Body of pancreas (tissue), 4 donors: Measurements from ENCODE around the gene CIAO1. TPM values are rescaled to one million over a fixed set of nuclear protein-coding genes. Genes with fewer than 3 reads are reported as not detected.
A peak's percentile ranks its signal among the peaks of the same experiment; 100 is the strongest.

Experiments used
- ATAC-seq: fragments of 150-250 bp; one replicate; pipeline ENCODE4 v1.9.1; 2016
- DNase-seq, 4 donors: peaks; one replicate each; pipeline ENCODE4 v3.0.0-alpha.2; 2019
- H3K27ac ChIP-seq, 4 donors: fragments of 200-600 bp; sonication (generic); 1 replicate in 3 of 4; 2 replicates in 1 of 4; pipeline versions ENCODE4 v1.5.1 to v1.6.1; 2016 to 2019; ENCODE audit warnings: mild to moderate bottlenecking in 1 of 4, mixed read lengths in 1 of 4, moderate library complexity in 1 of 4
- H3K27me3 ChIP-seq, 2 donors: fragments of 200-600 bp; sonication (generic); one replicate each; pipeline ENCODE4 v1.6.0; 2016; ENCODE audit warnings: mild to moderate bottlenecking in 1 of 2
- H3K36me3 ChIP-seq, 2 donors: fragments of 200-600 bp; sonication (generic); replicated peaks in 1 of 2; 2 replicates each; pipeline ENCODE4 v1.5.1; 2016; ENCODE audit warnings: low read depth in 2 of 2; ENCODE audit not compliant: insufficient read depth in 1 of 2
- H3K4me1 ChIP-seq: fragments of 200-600 bp; sonication (generic); one replicate; pipeline ENCODE4 v1.6.0; 2016
- H3K4me3 ChIP-seq, 2 donors: fragments of 200-600 bp; sonication (generic); 1 replicate in 1 of 2; 2 replicates in 1 of 2; pipeline ENCODE4 v1.5.1; 2016 to 2019
- H3K9me3 ChIP-seq, 3 donors: fragments of 200-600 bp; sonication (generic); 1 replicate in 2 of 3; 2 replicates in 1 of 3; pipeline ENCODE4 v1.5.1; 2016
- POLR2A ChIP-seq, 3 donors: fragments of 450-650 bp; IDR thresholded peaks; one replicate each; pipeline ENCODE4 v1.6.1; 2016; ENCODE audit warnings: antibody characterized with exemption in 3 of 3, mild to moderate bottlenecking in 2 of 3
- WGBS, 2 donors: methylation state at CpG; one replicate each; pipeline ENCODE4 v1.1.5; 2017; 5-methylcytosine and 5-hydroxymethylcytosine counted together
- intact Hi-C: fragments of 100-400 bp; cut with DNase I; formaldehyde crosslinking; loops from one replicate; pipeline ENCODE4 v1.15.1; 2023
- total RNA-seq, 2 donors: library from RNA; depleted of rRNA; stranded (reverse); fragments of >200 nt; gene quantifications; one replicate each; pipeline ENCODE4 v1.1.0, GENCODE V29; 2016
- TF ChIP-seq, protein P1 (sequence below), 7 experiments: fragments of 450-650 bp in 4 of 7; fragments of 200-600 bp in 3 of 7; sonication (generic) in 3 of 7; IDR thresholded peaks; one replicate each; pipeline ENCODE4 v1.5.1; 2016 to 2019; ENCODE audit warnings: antibody characterized with exemption in 7 of 7

The CIAO1 gene
- total RNA-seq, 2 donors from 2014 or later: 58.1 to 92.0 TPM

DNA sequence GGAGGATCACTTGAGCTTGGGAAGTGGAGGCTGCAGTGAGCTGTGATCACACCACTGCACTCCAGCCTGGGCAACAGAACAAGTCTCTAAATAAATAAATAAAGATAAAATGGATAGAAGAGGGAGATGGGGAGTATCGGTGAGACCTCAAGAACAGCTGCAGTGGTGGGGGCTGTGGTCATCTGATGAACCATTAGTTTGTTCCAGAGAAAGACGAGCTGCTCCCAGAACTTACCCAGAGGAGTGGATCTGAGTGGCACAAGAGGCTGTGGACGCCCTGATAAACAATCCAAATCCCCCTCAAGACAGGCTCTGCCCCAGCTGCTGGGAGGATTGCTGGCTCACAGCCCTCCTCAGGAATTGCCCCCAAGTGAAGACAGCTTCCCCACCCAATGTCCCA, 26.9 kb upstream of the CIAO1 start:
- TF ChIP-seq, protein P1, sequence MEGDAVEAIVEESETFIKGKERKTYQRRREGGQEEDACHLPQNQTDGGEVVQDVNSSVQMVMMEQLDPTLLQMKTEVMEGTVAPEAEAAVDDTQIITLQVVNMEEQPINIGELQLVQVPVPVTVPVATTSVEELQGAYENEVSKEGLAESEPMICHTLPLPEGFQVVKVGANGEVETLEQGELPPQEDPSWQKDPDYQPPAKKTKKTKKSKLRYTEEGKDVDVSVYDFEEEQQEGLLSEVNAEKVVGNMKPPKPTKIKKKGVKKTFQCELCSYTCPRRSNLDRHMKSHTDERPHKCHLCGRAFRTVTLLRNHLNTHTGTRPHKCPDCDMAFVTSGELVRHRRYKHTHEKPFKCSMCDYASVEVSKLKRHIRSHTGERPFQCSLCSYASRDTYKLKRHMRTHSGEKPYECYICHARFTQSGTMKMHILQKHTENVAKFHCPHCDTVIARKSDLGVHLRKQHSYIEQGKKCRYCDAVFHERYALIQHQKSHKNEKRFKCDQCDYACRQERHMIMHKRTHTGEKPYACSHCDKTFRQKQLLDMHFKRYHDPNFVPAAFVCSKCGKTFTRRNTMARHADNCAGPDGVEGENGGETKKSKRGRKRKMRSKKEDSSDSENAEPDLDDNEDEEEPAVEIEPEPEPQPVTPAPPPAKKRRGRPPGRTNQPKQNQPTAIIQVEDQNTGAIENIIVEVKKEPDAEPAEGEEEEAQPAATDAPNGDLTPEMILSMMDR (IDR thresholded peaks at IDR 0.05): no peak
- no peak for TF ChIP-seq POLR2A (IDR thresholded peaks at IDR 0.05)
- Histone ChIP-seq H3K27ac (no peak overlapping the region), H3K9me3 (no peaks in the 10 kb centered on the region), H3K36me3 (no peaks in the 10 kb centered on the region), H3K27me3 (no peaks in the 10 kb centered on the region), H3K4me1 (no peaks in the 10 kb centered on the region), H3K4me3 (no peak overlapping the region)
- DNase-seq: no peak
- no peak for ATAC-seq
- WGBS, 2 donors: 79 to 85% methylated on average over 3 of the region's 3 CpGs
- intact Hi-C loops: no loop called here

DNA sequence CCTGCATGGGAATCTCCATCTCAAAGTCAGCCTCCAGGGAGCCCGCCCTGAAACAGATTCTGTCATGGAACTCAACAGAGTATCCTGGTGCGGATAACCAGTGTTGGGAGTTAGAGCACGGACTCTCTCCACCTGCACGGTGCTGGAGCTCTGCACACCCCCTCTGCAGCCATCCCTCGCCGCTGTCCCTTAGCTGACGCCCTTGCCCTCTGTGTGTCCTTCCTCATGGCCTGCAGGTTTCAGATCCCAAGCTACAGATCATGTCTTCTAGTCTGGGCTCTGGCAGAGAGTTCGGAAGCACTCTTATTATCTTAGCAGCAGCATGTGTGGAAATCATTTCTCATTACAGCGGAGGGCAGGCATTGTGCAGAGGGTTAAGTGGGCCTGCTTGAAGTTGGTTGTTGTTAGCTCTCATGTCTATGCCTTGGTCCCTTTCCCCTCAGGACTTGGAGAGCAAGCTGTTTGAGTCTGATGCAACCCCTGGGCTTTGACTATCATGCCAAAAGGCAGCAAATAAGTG, 26.2 kb upstream of the CIAO1 start:
- no peaks in the 10 kb centered on the region for H3K27me3 ChIP-seq
- no peaks in the 10 kb centered on the region for H3K9me3 ChIP-seq
- no peak overlapping the region for H3K27ac ChIP-seq
- H3K36me3 ChIP-seq: no peaks in the 10 kb centered on the region
- DNase-seq: no peak
- H3K4me3 ChIP-seq: no peak overlapping the region
- no peaks in the 10 kb centered on the region for H3K4me1 ChIP-seq
- ATAC-seq: no peak
- TF ChIP-seq POLR2A (IDR thresholded peaks at IDR 0.05): no peak
- TF ChIP-seq, protein P1 (IDR thresholded peaks at IDR 0.05): no peak
- 93 to 97% methylated on average over 7 to 9 of the region's 9 CpGs for WGBS, 2 donors
- intact Hi-C loops: no loop called here

DNA sequence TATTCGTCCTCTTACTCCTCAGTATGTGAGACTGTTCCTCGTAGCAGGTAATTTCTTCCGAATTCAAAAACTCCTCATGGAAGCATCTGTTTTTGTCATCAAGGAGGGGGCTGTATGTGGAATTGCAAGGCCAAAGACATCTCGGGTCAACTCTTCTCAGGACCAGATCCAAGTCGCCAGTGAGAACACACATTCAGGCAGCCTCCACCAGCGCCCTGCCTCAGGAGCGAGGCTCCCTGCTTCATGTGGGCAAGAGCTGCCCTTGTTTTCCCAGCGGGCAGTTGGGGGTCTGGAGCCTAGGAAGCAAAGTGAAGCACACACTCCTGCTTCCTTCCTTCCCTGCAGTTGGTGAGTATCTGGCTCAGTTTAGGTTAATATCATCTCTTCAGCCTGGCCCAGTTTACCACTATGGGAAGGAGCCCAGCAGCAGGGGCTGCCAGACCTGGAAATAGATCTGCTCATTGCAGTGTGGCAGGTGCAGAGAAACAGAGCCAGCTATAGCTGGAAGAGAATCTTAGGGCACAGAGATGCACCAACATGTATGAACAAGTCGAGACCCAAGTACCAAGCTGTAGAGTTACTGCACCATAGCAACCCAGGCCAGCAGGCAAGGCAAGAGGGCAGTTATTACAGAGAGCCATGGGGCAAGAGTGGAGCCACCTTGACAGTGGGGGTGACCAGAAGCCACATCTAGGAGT, 25.5 kb upstream of the CIAO1 start:
- DNase-seq (no peak), ATAC-seq (no peak)
- Histone ChIP-seq H3K4me1 (no peaks in the 10 kb centered on the region), H3K4me3 (no peak overlapping the region), H3K36me3 (no peaks in the 10 kb centered on the region), H3K27me3 (no peaks in the 10 kb centered on the region), H3K27ac (no peak overlapping the region), H3K9me3 (no peaks in the 10 kb centered on the region)
- WGBS, 2 donors: 92% methylated on average over 9 of the region's 9 CpGs
- intact Hi-C loops: no loop called here
- no peak for TF ChIP-seq POLR2A (IDR thresholded peaks at IDR 0.05)

DNA sequence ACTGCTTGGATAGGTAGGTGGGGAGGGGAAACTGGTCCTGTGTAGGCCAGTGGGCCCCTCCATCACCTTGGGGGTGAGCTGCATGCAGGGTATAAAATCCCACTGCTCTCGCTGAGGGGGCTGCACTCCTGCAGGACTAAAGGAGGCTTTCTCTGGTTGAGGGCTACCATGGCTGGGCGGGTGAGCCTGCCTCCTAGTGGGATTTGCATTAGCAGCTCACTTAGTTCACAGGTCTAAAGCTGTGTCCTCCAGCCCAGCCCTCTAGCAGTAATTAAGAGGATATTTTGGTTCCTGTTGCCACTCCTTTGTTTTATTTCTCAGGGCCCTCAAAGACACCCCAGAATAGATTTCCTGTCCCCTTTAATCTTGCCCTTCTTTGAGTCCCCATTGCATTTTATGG, 24.8 kb upstream of the CIAO1 start:
- H3K27ac ChIP-seq: peak overlapping the region in 1 of 4 donors; percentile 74

DNA sequence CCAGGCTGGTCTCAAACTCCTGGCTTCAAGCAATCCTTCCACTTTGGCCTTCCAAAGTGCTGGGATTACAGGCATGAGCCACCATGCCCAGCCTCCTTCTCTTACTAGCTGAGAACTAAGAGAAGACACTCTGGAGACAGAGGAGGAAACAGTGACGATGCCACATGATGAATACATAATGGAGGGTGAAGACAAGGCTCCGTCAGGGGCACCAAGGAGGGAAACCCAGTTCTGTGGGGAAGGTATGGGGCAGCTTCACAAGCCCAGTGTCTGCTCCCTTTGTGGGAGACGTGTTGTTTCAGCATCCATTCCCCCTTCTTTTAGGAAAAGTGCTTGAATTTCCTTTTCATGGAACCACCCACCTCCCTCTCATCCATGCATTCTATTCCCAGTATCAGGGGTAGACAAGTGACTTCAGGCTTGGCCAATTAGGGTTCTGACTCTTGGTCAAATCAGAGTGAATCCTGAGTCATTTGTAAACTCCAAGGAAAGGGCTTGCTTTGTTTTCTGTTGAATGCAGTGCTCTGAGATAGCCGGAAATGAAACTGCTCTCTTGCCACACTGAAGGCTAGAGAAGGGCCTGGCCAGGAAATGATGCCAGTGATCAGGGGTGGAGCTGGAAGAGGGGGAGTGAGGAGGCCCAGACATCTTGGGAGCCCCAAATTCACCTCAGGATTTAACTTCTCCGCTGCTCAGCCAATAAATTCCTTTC, 24.0 kb upstream of the CIAO1 start:
- TF ChIP-seq, protein P1 (IDR thresholded peaks at IDR 0.05): no peak
- TF ChIP-seq POLR2A (IDR thresholded peaks at IDR 0.05): no peak
- DNase-seq (peak in 1 of 4 donors; percentile 60), ATAC-seq (no peak)
- WGBS, 2 donors: 53 to 77% methylated on average over 5 of the region's 5 CpGs
- Histone ChIP-seq H3K4me1 (no peaks in the 10 kb centered on the region), H3K27ac (peak overlapping the region in 2 of 4 donors; percentile 32 to 74), H3K9me3 (no peaks in the 10 kb centered on the region), H3K27me3 (no peaks in the 10 kb centered on the region), H3K36me3 (no peaks in the 10 kb centered on the region), H3K4me3 (no peak overlapping the region)
- intact Hi-C loops: no loop called here

More for the DNA sequence above, 24.8 kb upstream of the CIAO1 start:
- no peak overlapping the region for H3K4me3 ChIP-seq
- no peaks in the 10 kb centered on the region for H3K27me3 ChIP-seq
- H3K36me3 ChIP-seq: no peaks in the 10 kb centered on the region
- no peak for DNase-seq
- no peaks in the 10 kb centered on the region for H3K4me1 ChIP-seq
- ATAC-seq: no peak
- no peaks in the 10 kb centered on the region for H3K9me3 ChIP-seq
- 96% methylated on average over 2 of the region's 2 CpGs; no CpG with 5 or more reads in 1 of the 2 donors for WGBS, 2 donors
- TF ChIP-seq POLR2A (IDR thresholded peaks at IDR 0.05): no peak
- TF ChIP-seq, protein P1 (IDR thresholded peaks at IDR 0.05): no peak
- intact Hi-C loops: no loop called here
